Measurements from ENCODE around the gene SSUH2. TPM values are rescaled to one million over a fixed set of nuclear protein-coding genes. Genes with fewer than 3 reads are reported as not detected.
A peak's percentile ranks its signal among the peaks of the same experiment; 100 is the strongest.

Gene SSUH2
- total RNA-seq, 1 donor from 2014 or later = not detected

DNA sequence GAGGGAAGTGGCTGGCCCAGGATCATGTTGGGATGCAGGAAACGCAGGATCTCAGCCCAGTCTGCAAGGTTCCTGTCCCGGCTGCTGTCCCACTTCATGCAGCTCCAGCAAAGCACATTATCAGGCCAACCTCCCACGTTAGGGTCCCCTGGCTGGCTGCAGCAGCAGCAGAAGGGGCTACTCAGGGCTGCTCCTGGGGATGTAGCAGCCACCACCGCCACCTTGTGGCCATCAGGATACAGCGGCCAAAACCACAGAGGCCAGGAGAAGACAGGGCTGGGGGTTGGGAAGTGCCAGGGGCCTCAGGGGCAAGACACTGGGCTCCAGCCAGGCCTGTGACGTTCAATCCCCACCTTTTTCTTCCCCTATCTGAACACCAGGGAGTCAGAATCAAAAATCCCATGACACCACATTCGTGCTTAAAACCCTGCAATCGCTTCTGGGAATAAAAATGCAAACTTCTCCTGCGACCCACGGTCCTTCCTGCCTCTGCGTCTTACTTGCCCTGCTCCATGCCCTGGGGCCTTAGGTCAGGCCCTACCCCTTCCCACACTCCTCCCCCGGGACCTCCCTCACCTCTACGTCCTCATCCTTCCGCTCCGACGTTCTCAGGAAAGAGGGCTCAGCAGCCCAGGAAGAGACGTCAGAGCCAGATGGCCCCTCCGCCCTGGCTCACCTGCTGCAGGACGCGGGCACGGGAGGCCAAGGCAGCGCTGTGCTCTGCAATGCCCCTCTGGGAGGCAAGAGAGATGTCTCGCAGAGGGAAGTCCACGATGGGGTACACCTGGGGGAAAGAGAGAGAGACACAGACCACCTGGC lies 21.5 kb downstream of the SSUH2 start:
- no peak overlapping the region for H3K27ac ChIP-seq
- H3K27me3 ChIP-seq = no peaks in the 10 kb centered on the region
- H3K36me3 ChIP-seq = no peaks in the 10 kb centered on the region
- intact Hi-C loops (cut with DNase I) = loop anchor here (5.0 kb wide), 1 partner anchor 181 kb away; no protein-coding TSS in a partner anchor
- TF ChIP-seq, protein P1, sequence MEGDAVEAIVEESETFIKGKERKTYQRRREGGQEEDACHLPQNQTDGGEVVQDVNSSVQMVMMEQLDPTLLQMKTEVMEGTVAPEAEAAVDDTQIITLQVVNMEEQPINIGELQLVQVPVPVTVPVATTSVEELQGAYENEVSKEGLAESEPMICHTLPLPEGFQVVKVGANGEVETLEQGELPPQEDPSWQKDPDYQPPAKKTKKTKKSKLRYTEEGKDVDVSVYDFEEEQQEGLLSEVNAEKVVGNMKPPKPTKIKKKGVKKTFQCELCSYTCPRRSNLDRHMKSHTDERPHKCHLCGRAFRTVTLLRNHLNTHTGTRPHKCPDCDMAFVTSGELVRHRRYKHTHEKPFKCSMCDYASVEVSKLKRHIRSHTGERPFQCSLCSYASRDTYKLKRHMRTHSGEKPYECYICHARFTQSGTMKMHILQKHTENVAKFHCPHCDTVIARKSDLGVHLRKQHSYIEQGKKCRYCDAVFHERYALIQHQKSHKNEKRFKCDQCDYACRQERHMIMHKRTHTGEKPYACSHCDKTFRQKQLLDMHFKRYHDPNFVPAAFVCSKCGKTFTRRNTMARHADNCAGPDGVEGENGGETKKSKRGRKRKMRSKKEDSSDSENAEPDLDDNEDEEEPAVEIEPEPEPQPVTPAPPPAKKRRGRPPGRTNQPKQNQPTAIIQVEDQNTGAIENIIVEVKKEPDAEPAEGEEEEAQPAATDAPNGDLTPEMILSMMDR (IDR thresholded peaks at IDR 0.05) = peak; percentile 90
- DNase-seq = peak; percentile 78
- ATAC-seq = peak; percentile 85
- H3K4me1 ChIP-seq = peaks cover 8% of the 10 kb centered on the region
- no peak overlapping the region for H3K4me3 ChIP-seq
- H3K9me3 ChIP-seq = no peaks in the 10 kb centered on the region

DNA sequence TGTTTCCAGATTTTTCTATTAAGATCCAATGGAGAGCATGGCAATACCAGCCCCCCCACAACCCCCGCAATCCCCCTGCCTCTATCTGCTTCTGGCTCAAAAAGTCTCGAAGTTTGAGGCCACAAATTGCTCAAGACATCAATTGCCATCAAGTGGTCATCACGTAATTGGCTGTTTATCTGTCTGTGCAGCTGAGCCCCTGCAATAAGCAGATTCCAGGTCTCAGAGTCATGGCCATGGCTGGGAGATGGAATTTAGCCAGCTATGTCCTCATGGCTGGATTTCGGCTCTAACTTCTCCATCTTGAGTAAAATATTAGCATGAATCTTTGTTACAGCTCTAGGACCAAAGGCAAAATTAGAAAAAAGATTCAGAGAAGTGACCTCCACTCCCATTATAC lies 22.7 kb downstream of the SSUH2 start:
- H3K9me3 ChIP-seq = no peaks in the 10 kb centered on the region
- ATAC-seq (no peak), DNase-seq (no peak)
- TF ChIP-seq, protein P1 (IDR thresholded peaks at IDR 0.05) = no peak
- H3K36me3 ChIP-seq = no peaks in the 10 kb centered on the region
- intact Hi-C loops (cut with DNase I) = loop anchor here (5.0 kb wide), 1 partner anchor 180 kb away; no protein-coding TSS in a partner anchor
- peaks cover 8% of the 10 kb centered on the region for H3K4me1 ChIP-seq
- peak overlapping the region; percentile 42 for H3K27ac ChIP-seq
- no peak overlapping the region for H3K4me3 ChIP-seq
- H3K27me3 ChIP-seq = no peaks in the 10 kb centered on the region

DNA sequence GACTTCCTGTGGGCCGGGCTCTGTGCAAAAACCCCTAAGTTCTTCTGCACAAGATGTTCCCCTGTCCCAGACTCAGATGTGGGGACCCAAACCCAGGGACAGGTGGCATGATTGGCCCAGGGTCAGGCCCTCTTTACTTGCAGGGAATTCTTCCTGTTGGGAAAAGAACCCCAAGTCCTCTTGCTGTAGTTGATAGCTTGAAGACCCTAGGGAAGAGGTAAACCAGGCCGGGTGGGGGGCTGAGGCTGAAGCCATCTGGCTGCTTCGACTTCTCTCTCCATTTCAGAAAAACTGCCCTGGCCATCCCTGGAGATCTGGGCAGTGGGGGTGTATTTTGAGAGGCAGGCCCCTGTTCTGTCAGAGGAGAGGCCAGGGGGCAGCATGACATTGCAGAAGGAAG lies 23.5 kb downstream of the SSUH2 start:
- intact Hi-C loops (cut with DNase I) = loop anchor here (5.0 kb wide), 1 partner anchor 179 kb away; no protein-coding TSS in a partner anchor

DNA sequence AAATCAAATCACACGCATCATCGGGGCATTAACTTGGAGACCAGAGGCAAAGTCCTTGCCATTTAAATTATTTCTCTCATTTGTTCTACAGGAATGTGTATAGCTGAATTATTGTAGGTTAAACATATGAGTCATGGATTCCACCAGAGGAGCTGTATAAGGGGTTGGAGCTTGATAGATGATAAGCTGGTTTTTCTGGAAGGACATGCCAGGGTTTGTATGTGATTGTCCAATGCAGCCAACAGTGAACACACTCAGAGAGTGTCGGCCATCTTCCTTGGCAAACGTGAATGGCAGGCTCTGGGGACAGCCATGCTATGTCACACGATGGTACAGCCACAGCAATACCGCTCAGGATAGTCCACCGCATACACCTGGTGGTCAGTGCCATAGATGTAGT lies 25.1 kb downstream of the SSUH2 start:
- TF ChIP-seq, protein P1 (IDR thresholded peaks at IDR 0.05) = no peak
- H3K27me3 ChIP-seq = no peaks in the 10 kb centered on the region
- H3K4me1 ChIP-seq = peaks cover 8% of the 10 kb centered on the region
- H3K9me3 ChIP-seq = no peaks in the 10 kb centered on the region
- DNase-seq (no peak), ATAC-seq (no peak)
- H3K27ac ChIP-seq = no peak overlapping the region
- no peak overlapping the region for H3K4me3 ChIP-seq
- H3K36me3 ChIP-seq = no peaks in the 10 kb centered on the region
- intact Hi-C loops (cut with DNase I) = no loop called here

More for the DNA sequence above, 23.5 kb downstream of the SSUH2 start:
- Histone ChIP-seq H3K4me3 (no peak overlapping the region), H3K9me3 (no peaks in the 10 kb centered on the region), H3K36me3 (no peaks in the 10 kb centered on the region), H3K27ac (no peak overlapping the region), H3K27me3 (no peaks in the 10 kb centered on the region), H3K4me1 (peaks cover 8% of the 10 kb centered on the region)
- TF ChIP-seq, protein P1 (IDR thresholded peaks at IDR 0.05) = no peak
- no peak for DNase-seq
- no peak for ATAC-seq

DNA sequence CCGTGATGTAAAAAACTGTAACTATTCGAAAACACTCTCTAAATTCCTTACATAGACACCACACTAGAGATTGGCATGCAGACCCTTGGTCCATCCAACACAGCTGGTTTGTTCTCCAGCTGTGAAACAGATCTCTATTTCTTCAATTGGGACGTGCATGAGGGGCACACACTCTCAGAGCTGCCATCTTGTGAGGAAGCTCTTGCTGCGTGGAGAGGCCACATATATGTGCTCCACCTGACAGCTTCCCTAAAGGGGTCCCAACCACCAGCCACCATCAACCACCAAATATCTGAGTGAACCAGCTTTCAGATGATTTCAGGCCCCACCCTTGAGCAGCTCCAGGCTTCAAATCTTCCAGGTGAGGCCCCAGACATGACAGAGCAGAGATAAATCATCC lies 25.6 kb downstream of the SSUH2 start:
- no peak for ATAC-seq
- Histone ChIP-seq H3K4me3 (no peak overlapping the region), H3K9me3 (no peaks in the 10 kb centered on the region), H3K27ac (no peak overlapping the region), H3K4me1 (peaks cover 8% of the 10 kb centered on the region), H3K36me3 (no peaks in the 10 kb centered on the region), H3K27me3 (no peaks in the 10 kb centered on the region)
- TF ChIP-seq, protein P1 (IDR thresholded peaks at IDR 0.05) = no peak
- intact Hi-C loops (cut with DNase I) = no loop called here
- DNase-seq = no peak
